ENCODE data around the gene ZRANB1. TPM values are rescaled to one million over a fixed set of nuclear protein-coding genes. Genes with fewer than 3 reads are reported as not detected.

The ZRANB1 gene
- total RNA-seq, 4 donors from 2014 or later, result 35.5 to 44.7 (median 37.4) TPM

GRCh38 chr10:124995605-124996004, 53.7 kb downstream of the ZRANB1 start:
- TF ChIP-seq CTCF (IDR thresholded peaks at IDR 0.05; ENCODE audit: low read depth), result no peak

- TF ChIP-seq CTCF (IDR thresholded peaks at IDR 0.05; ENCODE audit: low read depth), result no peak
These were observed 54.4 kb downstream of the ZRANB1 start for GRCh38 chr10:124996127-124996853.

- TF ChIP-seq CTCF (IDR thresholded peaks at IDR 0.05; ENCODE audit: low read depth), result no peak
These were observed 54.9 kb downstream of the ZRANB1 start for GRCh38 chr10:124996854-124997215.

- TF ChIP-seq CTCF (IDR thresholded peaks at IDR 0.05; ENCODE audit: low read depth), result no peak
These were observed 55.4 kb downstream of the ZRANB1 start for GRCh38 chr10:124997306-124997705.

- TF ChIP-seq CTCF (IDR thresholded peaks at IDR 0.05; ENCODE audit: low read depth), result no peak
These were observed 56.1 kb downstream of the ZRANB1 start for GRCh38 chr10:124997771-124998623.

GRCh38 chr10:124998624-124999291, 56.8 kb downstream of the ZRANB1 start:
- no peak for TF ChIP-seq CTCF (IDR thresholded peaks at IDR 0.05; ENCODE audit: low read depth)

Measured in subcutaneous adipose tissue (tissue), 4 donors.